CD14-positive monocyte (primary cell): ENCODE results near the gene PAPSS2. TPM values are rescaled to one million over a fixed set of nuclear protein-coding genes. Genes with fewer than 3 reads are reported as not detected.

ENCODE experiments used
- DNase-seq, 3 donors: peaks; one replicate each; pipeline ENCODE4 v3.0.0-alpha.2; 2011 to 2022
- H2AFZ ChIP-seq: 2 replicates; pipeline ENCODE4 v1.6.0; 2012; ENCODE audit warnings: mild to moderate bottlenecking, low read depth, low read length, inconsistent platforms; ENCODE audit not compliant: insufficient read depth, poor library complexity, severe bottlenecking
- H3K27ac ChIP-seq, 2 donors: 1 replicate in 1 of 2; 2 replicates in 1 of 2; pipeline ENCODE4 v1.5.1; 2012 to 2013; ENCODE audit warnings: low read length in 2 of 2, control low read depth in 1 of 2, inconsistent platforms in 1 of 2, low read depth in 1 of 2, mild to moderate bottlenecking in 1 of 2
- H3K27me3 ChIP-seq, 2 donors: one replicate each; pipeline versions ENCODE4 v1.6.0 to v1.6.1; 2011 to 2013; ENCODE audit warnings: low read length in 2 of 2; ENCODE audit not compliant: control insufficient read depth in 2 of 2, insufficient read depth in 2 of 2
- H3K36me3 ChIP-seq, 2 donors: replicated peaks in 1 of 2; 1 replicate in 1 of 2; 2 replicates in 1 of 2; pipeline versions ENCODE4 v1.5.1 to v1.6.1; 2012 to 2013; ENCODE audit warnings: low read length in 2 of 2, control low read depth in 1 of 2, inconsistent platforms in 1 of 2, mild to moderate bottlenecking in 1 of 2; ENCODE audit not compliant: insufficient read depth in 2 of 2, control insufficient read depth in 1 of 2
- H3K4me1 ChIP-seq, 2 donors: 1 replicate in 1 of 2; 2 replicates in 1 of 2; pipeline versions ENCODE4 v1.5.1 to v1.6.1; 2012 to 2013; ENCODE audit warnings: low read length in 2 of 2, control low read depth in 1 of 2, inconsistent platforms in 1 of 2, mild to moderate bottlenecking in 1 of 2, moderate library complexity in 1 of 2; ENCODE audit not compliant: insufficient read depth in 2 of 2, control insufficient read depth in 1 of 2
- H3K4me2 ChIP-seq: replicated peaks from 2 replicates; pipeline ENCODE3; 2012; ENCODE audit warnings: low read length, moderate library complexity, mild to moderate bottlenecking; ENCODE audit not compliant: poor library complexity, severe bottlenecking; ENCODE audit errors: extremely low read depth
- H3K4me3 ChIP-seq, 3 experiments: fragments of 200-600 bp in 1 of 3; sonication (generic) in 1 of 3; replicated peaks in 1 of 3; 1 replicate in 2 of 3; 2 replicates in 1 of 3; pipeline ENCODE4 v1.5.1; 2011 to 2013; ENCODE audit warnings: low read length in 3 of 3, mild to moderate bottlenecking in 3 of 3, control low read depth in 2 of 3, low read depth in 2 of 3, inconsistent platforms in 1 of 3, moderate library complexity in 1 of 3
- H3K79me2 ChIP-seq: 2 replicates; pipeline ENCODE4 v1.6.0; 2012; ENCODE audit warnings: mild to moderate bottlenecking, control low read depth, inconsistent platforms, low read length, moderate library complexity; ENCODE audit not compliant: insufficient read depth
- H3K9ac ChIP-seq: 2 replicates; pipeline ENCODE4 v1.6.0; 2017; ENCODE audit warnings: low read length, mild to moderate bottlenecking; ENCODE audit not compliant: insufficient read depth, poor library complexity, severe bottlenecking
- H3K9me3 ChIP-seq, 2 donors: replicated peaks in 1 of 2; 1 replicate in 1 of 2; 2 replicates in 1 of 2; pipeline versions ENCODE4 v1.5.1 to v1.6.1; 2012 to 2013; ENCODE audit warnings: low read length in 2 of 2, control low read depth in 1 of 2; ENCODE audit not compliant: control insufficient read depth in 1 of 2, insufficient read depth in 1 of 2
- H4K20me1 ChIP-seq: 2 replicates; pipeline ENCODE4 v1.6.0; 2012; ENCODE audit warnings: mild to moderate bottlenecking, low read length, control low read depth, moderate library complexity; ENCODE audit not compliant: insufficient read depth
- H3K27ac Mint-ChIP-seq, 7 donors: one replicate each; pipeline ENCODE4 v1.8.0; 2020; ENCODE audit warnings: mild to moderate bottlenecking in 7 of 7, mixed read lengths in 7 of 7, moderate library complexity in 6 of 7, inconsistent platforms in 2 of 7
- H3K27me3 Mint-ChIP-seq, 3 donors: one replicate each; pipeline ENCODE4 v1.8.0; 2021 to 2022; ENCODE audit warnings: low read depth in 3 of 3, mild to moderate bottlenecking in 3 of 3, mixed read lengths in 3 of 3, moderate library complexity in 3 of 3, inconsistent platforms in 1 of 3
- H3K36me3 Mint-ChIP-seq, 2 donors: one replicate each; pipeline ENCODE4 v1.8.0; 2020; ENCODE audit warnings: mixed read lengths in 2 of 2, inconsistent platforms in 1 of 2, mild to moderate bottlenecking in 1 of 2
- H3K4me1 Mint-ChIP-seq: one replicate; pipeline ENCODE4 v1.8.0; 2020; ENCODE audit warnings: mild to moderate bottlenecking, mixed read lengths
- H3K4me3 Mint-ChIP-seq, 2 donors: one replicate each; pipeline ENCODE4 v1.8.0; 2020; ENCODE audit warnings: mild to moderate bottlenecking in 2 of 2, mixed read lengths in 2 of 2, moderate library complexity in 1 of 2
- H3K9me3 Mint-ChIP-seq, 7 donors: one replicate each; pipeline ENCODE4 v1.8.0; 2020 to 2022; ENCODE audit warnings: mixed read lengths in 7 of 7, mild to moderate bottlenecking in 6 of 7, moderate library complexity in 6 of 7, inconsistent platforms in 2 of 7
- CTCF ChIP-seq: fragments of 200-600 bp; IDR thresholded peaks from one replicate; pipeline ENCODE4 v1.8.0; 2022; ENCODE audit warnings: antibody characterized with exemption, mild to moderate bottlenecking
- WGBS: methylation state at CpG from one replicate; pipeline ENCODE4 v1.1.5; 2013; ENCODE audit warnings: missing lambda C conversion rate; ENCODE audit not compliant: insufficient coverage; 5-methylcytosine and 5-hydroxymethylcytosine counted together
- intact Hi-C, 2 donors: fragments of 100-400 bp; cut with micrococcal nuclease; formaldehyde crosslinking; loops; one replicate each; pipeline versions ENCODE4 v1.15.0 to v1.15.1; 2023
- polyA plus RNA-seq, 3 donors: library from polyadenylated mRNA; depleted of rRNA in 1 of 3; unstranded in 2 of 3; stranded (reverse) in 1 of 3; fragments of 300-500 nt in 2 of 3; fragments of >200 nt in 1 of 3; fragmentation: Illumina TruSeq in 2 of 3; gene quantifications; 1 replicate in 2 of 3; 2 replicates in 1 of 3; pipeline ENCODE4 v1.2.3, GENCODE V29; 2012 to 2021

The PAPSS2 gene
- polyA plus RNA-seq, 3 donors: 3.5 to 6.5 (median 6.2) TPM

DNA sequence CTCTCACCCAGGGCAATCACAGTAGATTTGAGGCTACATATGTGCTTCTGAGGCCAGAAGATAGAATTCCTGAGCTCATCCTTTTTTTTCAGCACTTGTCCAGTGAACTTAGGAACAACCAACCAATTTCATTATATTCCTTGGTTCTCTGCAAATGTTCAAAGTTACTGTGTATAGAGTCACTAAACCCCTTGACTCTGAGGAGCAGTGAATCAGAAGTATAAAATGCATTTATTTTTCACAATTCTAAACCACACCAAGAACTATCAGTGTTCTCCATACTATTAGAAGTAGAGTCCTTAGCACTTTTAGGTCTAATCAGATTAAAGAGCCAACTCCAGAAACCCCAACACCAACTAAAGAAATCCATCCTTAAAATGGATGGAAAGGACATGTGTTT, 19.6 kb upstream of the PAPSS2 start:
- no peak for DNase-seq
- Mint-ChIP-seq H3K27me3 (peaks cover 0 to 1% (median 0%) of the 10 kb centered on the region in 3 donors), H3K9me3 (peaks cover 0 to 3% (median 0%) of the 10 kb centered on the region in 7 donors), H3K4me1 (peaks cover 19% of the 10 kb centered on the region), H3K4me3 (no peak overlapping the region), H3K36me3 (peaks cover 0 to 1% of the 10 kb centered on the region in 2 donors), H3K27ac (no peak overlapping the region)
- Histone ChIP-seq H3K4me2 (no peak overlapping the region), H3K4me1 (peaks cover 10 to 14% of the 10 kb centered on the region in 2 donors), H3K27ac (no peak overlapping the region), H3K4me3 (no peak overlapping the region), H2AFZ (no peak overlapping the region), H3K27me3 (no peaks in the 10 kb centered on the region), H3K36me3 (no peaks in the 10 kb centered on the region), H3K79me2 (no peaks in the 10 kb centered on the region), H3K9ac (no peak overlapping the region), H4K20me1 (no peaks in the 10 kb centered on the region), H3K9me3 (no peaks in the 10 kb centered on the region)
- intact Hi-C loops: no loop called here
- TF ChIP-seq CTCF: no peak

- Mint-ChIP-seq H3K27me3 (peaks cover 0 to 1% (median 0%) of the 10 kb centered on the region in 3 donors), H3K27ac (no peak overlapping the region), H3K4me1 (no peaks in the 10 kb centered on the region), H3K36me3 (peaks cover 0 to 1% of the 10 kb centered on the region in 2 donors), H3K9me3 (peaks cover 0 to 3% (median 0%) of the 10 kb centered on the region in 7 donors), H3K4me3 (no peak overlapping the region)
- Histone ChIP-seq H3K27me3 (no peaks in the 10 kb centered on the region), H3K4me2 (no peak overlapping the region), H3K4me1 (no peaks in the 10 kb centered on the region), H4K20me1 (no peaks in the 10 kb centered on the region), H3K79me2 (no peaks in the 10 kb centered on the region), H3K9me3 (no peaks in the 10 kb centered on the region), H3K36me3 (no peaks in the 10 kb centered on the region), H2AFZ (no peak overlapping the region), H3K4me3 (no peak overlapping the region), H3K9ac (no peak overlapping the region), H3K27ac (no peak overlapping the region)
- no peak for DNase-seq
- no peak for TF ChIP-seq CTCF
- intact Hi-C loops: no loop called here
- WGBS: 91% methylated on average over 7 of the region's 11 CpGs
These were observed 17.2 kb upstream of the PAPSS2 start for GRCh38 chr10:87642486-87642885.
